Suprapubic skin (tissue), 3 donors: Measurements from ENCODE around the gene TMPRSS11A.

Source experiments
- POLR2A ChIP-seq, 2 donors: fragments of 450-650 bp; IDR thresholded peaks; one replicate each; pipeline ENCODE4 v1.6.1; 2017; ENCODE audit warnings: antibody characterized with exemption in 2 of 2, mild to moderate bottlenecking in 2 of 2, moderate library complexity in 2 of 2
- TF ChIP-seq, protein P1 (sequence below), 2 donors: fragments of 200-600 bp in 1 of 2; fragments of 450-650 bp in 1 of 2; sonication (generic) in 1 of 2; IDR thresholded peaks; one replicate each; pipeline ENCODE4 v1.5.1; 2016 to 2019; ENCODE audit warnings: antibody characterized with exemption in 2 of 2, mild to moderate bottlenecking in 1 of 2, moderate library complexity in 1 of 2

GRCh38 chr4:67940506-67940905 is 22.8 kb downstream of the TMPRSS11A start:
- TF ChIP-seq, protein P1, sequence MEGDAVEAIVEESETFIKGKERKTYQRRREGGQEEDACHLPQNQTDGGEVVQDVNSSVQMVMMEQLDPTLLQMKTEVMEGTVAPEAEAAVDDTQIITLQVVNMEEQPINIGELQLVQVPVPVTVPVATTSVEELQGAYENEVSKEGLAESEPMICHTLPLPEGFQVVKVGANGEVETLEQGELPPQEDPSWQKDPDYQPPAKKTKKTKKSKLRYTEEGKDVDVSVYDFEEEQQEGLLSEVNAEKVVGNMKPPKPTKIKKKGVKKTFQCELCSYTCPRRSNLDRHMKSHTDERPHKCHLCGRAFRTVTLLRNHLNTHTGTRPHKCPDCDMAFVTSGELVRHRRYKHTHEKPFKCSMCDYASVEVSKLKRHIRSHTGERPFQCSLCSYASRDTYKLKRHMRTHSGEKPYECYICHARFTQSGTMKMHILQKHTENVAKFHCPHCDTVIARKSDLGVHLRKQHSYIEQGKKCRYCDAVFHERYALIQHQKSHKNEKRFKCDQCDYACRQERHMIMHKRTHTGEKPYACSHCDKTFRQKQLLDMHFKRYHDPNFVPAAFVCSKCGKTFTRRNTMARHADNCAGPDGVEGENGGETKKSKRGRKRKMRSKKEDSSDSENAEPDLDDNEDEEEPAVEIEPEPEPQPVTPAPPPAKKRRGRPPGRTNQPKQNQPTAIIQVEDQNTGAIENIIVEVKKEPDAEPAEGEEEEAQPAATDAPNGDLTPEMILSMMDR (IDR thresholded peaks at IDR 0.05), result no peak
- TF ChIP-seq POLR2A (IDR thresholded peaks at IDR 0.05), result no peak
